ENCODE data around the gene NOTO. TPM values are rescaled to one million over a fixed set of nuclear protein-coding genes. Genes with fewer than 3 reads are reported as not detected.
A peak's percentile ranks its signal among the peaks of the same experiment; 100 is the strongest.

Gene NOTO
- not detected for total RNA-seq
- under 1 TPM; 0.03 to 0.08 (median 0.05) TPM for polyA plus RNA-seq
- long read RNA-seq, donor 1: 0 reads
- long read RNA-seq, donor 2: 0 reads
- long read RNA-seq, donor 3: 0 reads
- long read RNA-seq, donor 4: 0 reads
- long read RNA-seq, donor 5: 0 reads
- long read RNA-seq, donor 6: 0 reads
- long read RNA-seq, donor 7: 0 reads
- long read RNA-seq, donor 8: 0 reads
- long read RNA-seq, donor 9: 0 reads
- long read RNA-seq, donor 10: 0 reads

- Histone ChIP-seq H3K36me3 (replicated peaks in 1 of 2) (no peaks in the 10 kb centered on the region), H3K27ac (no peak within 1 kb of the TSS), H3K27me3 (peaks cover 36% of the 10 kb centered on the region), H3K9me3 (replicated peaks in 1 of 3) (no peaks in the 10 kb centered on the region), H3K4me3 (peak within 1 kb of the TSS in 1 of 4 donors; percentile 27), H3K4me1 (replicated peaks in 1 of 2) (peaks cover 7 to 14% of the 10 kb centered on the region in 2 donors)
- TF ChIP-seq CTCF (IDR thresholded peaks at IDR 0.05) (no peak), POLR2A (IDR thresholded peaks at IDR 0.05) (no peak)
- 1 to 12% (median 3%) methylated on average over 19 to 87 of the region's 87 CpGs for WGBS, 4 donors
- intact Hi-C loops (cut with DNase I): no loop called here
- peak in 3 of 7 donors; percentile 35 to 41 (median 37) for DNase-seq
Observed at GRCh38 chr2:73202156-73203054, at the start of gene NOTO. Gene NOTO (plus strand): TSS chr2:73202574. CDS start chr2:73202667, 93 bp downstream.

- no peaks in the 10 kb centered on the region for H3K9me3 ChIP-seq (replicated peaks in 1 of 3)
- WGBS, 4 donors: 9 to 36% (median 10%) methylated on average over 8 to 24 of the region's 24 CpGs
- no peaks in the 10 kb centered on the region for H3K36me3 ChIP-seq (replicated peaks in 1 of 2)
- DNase-seq: peak; percentile 61 to 79 (median 76)
- intact Hi-C loops (cut with DNase I): loop anchor here (2.0 to 10.0 kb wide), 4 partner anchors 70 to 264 kb away; no protein-coding TSS in a partner anchor
- H3K27ac ChIP-seq: no peak overlapping the region
- TF ChIP-seq CTCF (IDR thresholded peaks at IDR 0.05): peak; percentile 57 to 81 (median 74)
- no peak for TF ChIP-seq POLR2A (IDR thresholded peaks at IDR 0.05)
- no peak overlapping the region for H3K4me3 ChIP-seq
- H3K4me1 ChIP-seq (replicated peaks in 1 of 2): peaks cover 0 to 7% of the 10 kb centered on the region in 2 donors
- peaks cover 5% of the 10 kb centered on the region for H3K27me3 ChIP-seq
Observed at GRCh38 chr2:73156539-73157124, 45.7 kb upstream of the NOTO start.

- no peak for DNase-seq
- intact Hi-C loops (cut with DNase I): loop anchor here in 1 of 2 donors (5.0 kb wide), 1 partner anchor 76 kb away; no protein-coding TSS in a partner anchor
- WGBS, 4 donors: 47 to 64% (median 53%) methylated on average over 3 to 14 of the region's 14 CpGs
- H3K36me3 ChIP-seq (replicated peaks in 1 of 2): no peaks in the 10 kb centered on the region
- no peaks in the 10 kb centered on the region for H3K4me1 ChIP-seq (replicated peaks in 1 of 2)
- no peaks in the 10 kb centered on the region for H3K9me3 ChIP-seq (replicated peaks in 1 of 3)
- no peak overlapping the region for H3K4me3 ChIP-seq
- no peak overlapping the region for H3K27ac ChIP-seq
- TF ChIP-seq POLR2A (IDR thresholded peaks at IDR 0.05): no peak
- no peak for TF ChIP-seq CTCF (IDR thresholded peaks at IDR 0.05)
- H3K27me3 ChIP-seq: peaks cover 3% of the 10 kb centered on the region
Observed at GRCh38 chr2:73162856-73163391, 39.5 kb upstream of the NOTO start.

All from adrenal gland (tissue), 19 donors.